Activated CD4-positive, CD25-positive, alpha-beta regulatory T cell treated with anti-CD3 and anti-CD28 coated beads, Interleukin-2, amount 50 U/mL, for 16 hours (primary cell): ENCODE data around the gene PLAC8.
"Not testable (repeated sequence)": the region's sequence is repeated elsewhere in the genome, so short reads cannot be mapped to it uniquely, and the experiment has no call there.

Experiments used
- DNase-seq: peaks from one replicate; pipeline ENCODE4 v3.0.0-alpha.2; 2020; ENCODE audit warnings: low read depth, low spot score

The PLAC8 gene

GRCh38 chr4:83112678-83113428, 1.7 kb downstream of the PLAC8 start:
- DNase-seq: no peak

- no peak for DNase-seq
Measured at GRCh38 chr4:83112231-83112630, 2.3 kb downstream of the PLAC8 start.

GRCh38 chr4:83111751-83112141, 2.8 kb downstream of the PLAC8 start:
- DNase-seq: not testable (repeated sequence)

DNA sequence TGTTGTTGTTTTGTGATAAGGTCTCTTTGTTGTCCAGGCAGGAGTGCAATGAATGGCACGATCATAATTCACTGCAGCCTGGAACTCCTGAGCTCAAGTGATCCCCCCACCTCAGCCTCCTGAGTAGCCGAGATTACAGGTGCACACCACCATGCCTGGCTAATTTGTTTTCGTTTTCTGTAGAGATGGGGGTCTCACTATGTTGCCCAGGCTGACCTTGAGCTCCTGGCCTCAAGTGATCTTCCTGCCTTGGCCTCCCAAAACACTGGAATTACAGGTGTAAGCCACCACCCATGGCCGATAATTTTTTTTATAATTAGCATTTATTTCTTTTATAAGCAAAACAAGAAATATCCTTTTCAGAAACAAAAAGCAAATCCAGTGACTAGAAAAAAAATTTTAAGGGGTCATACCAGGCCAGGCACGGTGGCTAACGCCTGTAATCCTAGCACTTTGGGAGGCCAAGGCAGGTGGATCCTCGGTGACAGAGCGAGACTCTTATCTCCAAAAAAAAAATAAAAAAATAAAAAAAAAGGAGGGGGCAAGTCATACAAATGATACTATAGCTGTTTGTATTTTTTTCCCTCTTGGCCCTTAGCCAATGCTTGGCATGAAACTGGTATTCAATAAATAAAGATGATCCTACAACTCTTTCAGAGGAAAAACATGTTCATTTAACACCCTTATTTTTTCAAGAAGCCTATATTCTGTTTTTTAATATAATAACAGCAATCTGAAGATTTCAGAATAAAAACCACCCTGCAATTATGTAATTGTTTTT, 3.4 kb downstream of the PLAC8 start:
- no peak for DNase-seq

GRCh38 chr4:83110223-83110945, 4.1 kb downstream of the PLAC8 start:
- peak; percentile 67 for DNase-seq

DNA sequence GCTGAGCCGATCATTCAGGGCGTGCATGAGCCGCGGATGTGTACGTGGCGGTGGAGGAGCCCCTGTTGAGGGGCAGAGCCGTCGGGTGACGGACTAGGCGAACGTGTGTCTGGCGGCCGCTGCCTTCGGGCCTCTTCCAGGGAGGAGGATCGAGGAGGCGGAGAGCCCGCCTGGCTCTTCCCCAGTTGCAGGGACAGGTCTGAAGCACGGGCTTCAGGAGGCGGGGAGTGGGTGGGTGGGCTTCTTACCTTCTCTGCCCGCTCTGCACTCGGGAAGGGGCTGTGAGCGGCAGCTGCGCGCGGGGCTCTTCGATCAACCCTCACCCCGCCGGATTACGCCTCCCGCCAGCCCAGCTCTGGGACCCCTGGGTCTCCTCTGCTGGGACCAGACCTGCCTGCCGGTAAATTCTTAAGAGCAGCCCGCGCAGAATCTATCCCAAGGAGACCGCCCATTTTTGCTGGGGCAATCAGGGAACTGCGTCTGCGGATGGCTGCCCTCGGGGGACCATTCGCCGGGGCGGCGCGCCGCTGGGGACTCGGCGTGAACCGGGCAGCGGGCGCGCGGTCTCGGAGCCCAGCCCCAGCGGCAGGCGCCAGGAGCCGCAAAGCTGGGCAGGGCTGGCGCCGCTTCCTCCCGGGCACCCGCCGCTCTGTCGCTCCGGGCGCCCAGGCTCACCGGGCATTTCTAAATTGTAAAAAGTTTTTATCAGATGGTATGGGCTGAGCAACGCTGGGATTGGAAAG, 4.9 kb downstream of the PLAC8 start:
- DNase-seq: no peak

DNA sequence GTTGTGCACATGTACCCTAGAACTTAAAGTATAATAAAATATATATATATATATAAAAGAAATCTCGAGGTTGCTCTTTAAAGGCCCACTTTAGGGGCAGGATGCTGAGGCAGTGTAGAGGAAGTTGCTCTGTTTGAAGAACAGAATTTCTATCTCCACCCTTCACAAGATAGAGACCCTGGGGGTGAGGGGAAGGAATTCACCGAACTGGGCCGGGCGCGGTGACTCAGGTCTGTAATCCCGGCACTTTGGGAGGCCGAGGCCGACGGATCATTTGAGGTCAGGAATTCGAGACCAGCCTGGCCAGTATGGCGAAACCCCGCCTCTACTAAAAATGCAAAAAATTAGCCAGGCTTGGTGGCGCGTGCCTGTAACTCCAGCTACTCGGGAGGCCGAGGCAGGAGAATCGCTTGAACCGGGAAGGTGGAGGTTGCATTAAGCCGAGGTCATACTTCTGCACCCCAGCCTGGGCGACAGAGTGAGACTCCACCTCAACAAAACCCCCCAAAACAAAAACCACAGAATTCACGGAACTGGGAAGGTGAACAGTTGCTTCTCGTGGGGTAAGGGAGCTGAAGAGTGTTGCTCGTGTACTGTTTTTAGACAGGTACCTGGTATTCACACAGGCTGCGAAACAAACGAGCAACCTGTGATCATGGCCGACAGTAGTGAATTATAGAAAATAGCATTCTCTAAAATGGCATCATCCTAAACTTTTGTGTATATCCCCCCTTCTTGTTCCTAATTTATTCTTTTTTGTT, 6.2 kb downstream of the PLAC8 start:
- no peak for DNase-seq

- no peak for DNase-seq
Measured at GRCh38 chr4:83107631-83108030, 6.9 kb downstream of the PLAC8 start.

DNA sequence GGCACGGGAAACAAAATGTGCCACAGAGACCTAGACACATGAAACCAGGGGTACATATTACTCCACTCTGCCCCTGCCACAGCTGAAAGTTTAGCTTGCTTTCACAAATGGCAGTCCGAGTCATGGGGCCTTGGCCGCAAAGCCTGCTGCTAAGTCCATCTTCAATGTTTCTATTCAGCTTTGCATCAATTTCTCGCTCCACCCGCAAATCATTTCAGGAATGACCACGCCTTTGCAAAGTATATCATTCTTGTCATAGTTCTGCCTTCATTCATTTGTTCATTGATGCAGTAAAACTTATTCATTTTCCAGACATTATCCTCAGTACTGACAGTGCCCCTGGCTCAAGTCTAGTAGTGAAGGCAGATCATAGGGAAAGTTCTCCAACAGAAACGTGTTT, 9.5 kb downstream of the PLAC8 start:
- no peak for DNase-seq

GRCh38 chr4:83096397-83096796, 18.1 kb downstream of the PLAC8 start:
- no peak for DNase-seq

DNA sequence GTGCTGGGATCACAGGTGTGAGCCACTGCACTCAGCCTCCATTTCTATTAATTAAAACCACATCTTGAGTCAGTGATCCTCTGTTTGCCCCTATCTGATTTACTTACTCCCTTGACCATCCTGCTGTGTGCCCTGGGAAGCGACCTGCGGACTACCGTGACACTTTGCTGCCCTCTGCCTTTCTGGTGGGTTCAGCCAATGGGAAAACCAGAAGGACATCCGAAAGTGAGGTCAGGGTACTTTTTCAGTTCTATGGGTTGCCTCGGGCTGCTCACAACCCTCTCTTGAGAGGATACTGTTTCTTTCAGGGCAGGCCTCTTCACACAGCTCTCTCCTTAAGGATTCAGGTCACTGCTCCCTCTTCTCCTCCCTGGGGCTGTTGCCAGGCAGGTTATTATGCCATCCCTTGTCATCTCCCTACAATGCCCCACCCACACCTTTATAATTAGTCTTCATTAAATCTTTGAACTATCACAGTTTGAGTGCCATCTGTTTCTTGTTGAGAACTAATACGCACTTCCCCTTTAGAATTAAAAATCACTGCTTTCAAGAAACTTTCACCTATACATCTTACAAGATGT, 21.4 kb downstream of the PLAC8 start:
- DNase-seq: no peak

DNA sequence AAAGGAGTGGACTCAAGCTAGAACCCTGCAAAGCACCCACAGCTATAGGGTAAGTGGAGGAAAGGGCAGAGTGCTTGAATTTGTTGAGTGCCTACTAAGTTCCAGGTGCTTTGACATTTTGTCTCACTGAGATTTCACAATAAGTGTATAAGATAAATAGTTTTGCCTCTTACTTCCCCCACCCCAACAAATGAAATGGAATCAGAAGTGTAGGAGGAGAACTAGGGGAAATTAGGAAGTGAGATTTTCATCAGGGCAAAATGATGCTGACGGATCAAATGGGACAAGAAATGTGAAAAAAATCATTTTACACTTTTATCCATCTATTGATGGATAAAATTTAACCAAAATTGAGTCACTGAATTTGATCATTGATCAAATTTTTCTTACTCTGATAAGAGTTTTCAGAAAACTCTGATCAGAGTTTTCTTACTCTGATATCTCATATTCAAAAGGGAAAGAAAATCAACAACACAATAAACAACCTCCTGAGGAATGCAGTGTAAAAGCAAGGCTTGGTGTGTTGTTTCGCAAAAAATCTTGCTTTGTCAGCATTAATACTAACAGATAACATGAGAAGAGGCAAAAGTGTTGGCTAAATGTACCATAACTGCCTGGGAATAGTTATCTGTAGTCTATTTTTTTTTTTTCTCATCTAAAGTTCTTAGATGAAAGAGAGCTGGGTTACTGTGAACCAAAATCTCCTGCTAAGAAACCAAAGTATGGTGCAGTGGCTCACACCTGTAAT, 24.9 kb downstream of the PLAC8 start:
- no peak for DNase-seq

DNA sequence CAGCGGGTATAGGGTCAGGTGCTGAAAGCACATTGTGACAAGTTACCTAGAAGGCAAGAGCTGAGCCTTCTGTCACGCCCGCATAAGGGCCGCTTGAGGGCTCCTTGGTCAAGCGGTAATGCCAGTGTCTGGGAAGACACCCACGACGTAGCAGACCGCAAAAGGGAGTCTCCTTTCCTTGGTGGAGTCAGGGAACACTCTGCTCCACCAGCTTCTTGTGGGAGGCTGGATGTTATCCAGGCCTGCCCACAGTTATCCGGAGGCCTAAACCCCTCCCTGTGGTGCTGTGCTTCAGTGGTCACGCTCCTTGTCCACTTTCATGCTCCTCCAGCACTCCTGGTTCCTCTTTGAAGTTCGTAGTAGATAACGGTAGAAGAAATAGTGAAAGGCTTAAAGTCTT, 29.6 kb downstream of the PLAC8 start:
- DNase-seq: not testable (repeated sequence)

DNA sequence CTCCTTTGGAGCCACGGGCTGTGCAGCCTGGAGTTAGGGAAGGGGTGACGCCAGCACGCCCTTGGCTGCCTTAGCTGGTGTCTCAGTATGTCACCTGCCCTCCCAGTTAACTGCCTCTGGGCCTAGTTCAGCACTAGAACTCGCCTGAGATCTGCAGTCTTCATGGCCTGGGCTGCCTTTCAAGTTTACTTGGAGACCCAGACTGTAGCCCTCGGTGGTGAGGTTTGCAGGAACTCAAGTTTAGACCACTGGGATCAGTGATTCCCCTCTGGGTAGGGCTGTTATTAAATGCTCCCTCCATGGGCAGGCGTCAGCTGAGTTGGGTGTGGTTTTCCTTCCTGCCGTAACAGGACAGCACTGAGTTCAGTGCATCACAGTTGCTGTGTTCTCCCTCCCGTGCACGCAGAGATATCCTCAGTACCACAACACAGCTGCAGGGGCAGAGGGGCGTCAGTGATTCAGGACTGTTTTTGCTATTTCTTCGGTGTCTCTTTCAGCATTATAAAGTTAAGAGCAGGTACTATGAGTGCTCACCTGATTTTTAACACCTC, 30.5 kb downstream of the PLAC8 start:
- peak; percentile 28 for DNase-seq

GRCh38 chr4:83082777-83083176, 31.8 kb downstream of the PLAC8 start:
- DNase-seq: no peak

- no peak for DNase-seq
Measured at GRCh38 chr4:83080561-83080960, 34.0 kb downstream of the PLAC8 start.

GRCh38 chr4:83075311-83076095, 39.0 kb downstream of the PLAC8 start:
- DNase-seq: no peak

DNA sequence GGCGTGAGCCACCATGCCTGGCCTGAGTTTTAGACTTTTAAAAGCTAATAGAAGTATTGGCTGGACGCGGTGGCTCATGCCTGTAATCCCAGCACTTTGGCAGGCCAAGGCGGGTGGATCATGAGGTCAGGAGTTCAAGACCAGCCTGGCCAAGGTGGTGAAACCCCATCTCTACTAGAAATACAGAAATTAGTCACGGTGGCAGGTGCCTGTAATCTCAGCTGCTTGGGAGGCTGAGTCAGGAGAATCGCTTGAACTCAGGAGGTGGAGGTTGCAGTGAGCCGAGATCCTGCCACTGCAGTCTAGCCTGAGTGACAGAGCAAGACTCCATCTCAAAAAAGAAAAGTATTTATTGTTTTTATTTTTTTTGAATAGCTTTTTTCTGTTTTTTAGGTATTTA, 39.7 kb downstream of the PLAC8 start:
- DNase-seq: not testable (repeated sequence)
